Measurements from ENCODE around the gene GRIPAP1. TPM values are rescaled to one million over a fixed set of nuclear protein-coding genes. Genes with fewer than 3 reads are reported as not detected.

The GRIPAP1 gene
- total RNA-seq, 1 experiment from 2014 or later, result 46.6 TPM

DNA sequence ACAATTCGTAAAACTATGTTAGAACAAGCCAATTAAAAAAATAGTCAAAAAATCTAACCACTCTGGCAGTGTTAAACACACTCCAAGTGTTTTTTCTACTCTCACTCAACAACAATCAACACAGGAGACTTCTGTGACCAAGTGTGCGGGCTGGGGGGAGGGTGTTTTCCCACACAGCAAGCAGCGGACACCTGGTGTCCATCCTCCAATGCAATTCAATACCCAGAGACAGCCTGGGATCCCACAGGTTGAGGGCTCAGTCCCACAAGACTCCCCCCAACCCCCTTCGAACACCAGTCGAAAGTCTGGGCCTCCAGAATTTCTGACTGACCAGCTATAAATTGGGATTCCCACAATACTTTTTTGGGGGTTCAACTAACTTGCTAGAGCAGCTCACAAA is 74.9 kb downstream of the GRIPAP1 start:
- no peak for DNase-seq (ENCODE audit: low read depth)

DNA sequence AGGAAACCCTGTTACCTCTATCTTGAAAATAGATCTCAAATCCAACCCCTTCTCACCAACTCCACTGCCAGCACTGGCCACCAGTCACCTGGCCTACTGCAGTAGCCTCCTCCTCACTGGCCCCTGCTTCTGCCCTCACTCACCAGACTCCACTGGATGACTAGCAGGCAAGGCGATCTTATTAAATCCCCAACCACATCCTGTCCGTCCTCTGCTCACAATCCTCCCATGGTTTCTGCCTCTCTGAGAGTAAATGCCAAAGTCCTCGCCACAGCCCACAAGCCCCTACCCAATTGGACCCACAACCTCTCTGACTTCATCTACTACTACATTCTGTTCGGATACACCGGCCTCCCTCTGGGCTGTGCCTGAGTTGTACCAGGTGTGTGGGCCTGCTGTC is 77.8 kb downstream of the GRIPAP1 start:
- no peak for DNase-seq (ENCODE audit: low read depth)

DNA sequence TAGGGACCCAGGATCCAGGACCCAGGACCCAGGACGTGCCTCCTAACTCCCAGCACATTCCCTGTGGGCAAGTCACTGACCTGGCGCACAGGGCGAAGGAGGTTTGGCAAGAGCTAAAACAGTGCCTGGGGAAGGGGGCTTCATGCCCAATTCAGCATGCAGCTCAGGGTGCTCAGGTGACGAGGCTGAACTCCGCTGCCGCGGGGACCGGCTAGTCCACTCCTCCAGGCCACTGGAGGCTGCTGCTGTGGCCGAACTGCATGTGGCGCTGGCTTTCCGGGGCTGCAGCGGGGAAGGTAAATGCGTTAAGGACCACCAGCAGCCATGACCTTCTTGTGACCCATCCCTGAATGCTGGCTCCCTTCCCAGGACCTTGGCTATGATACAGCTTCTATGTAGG is 78.3 kb downstream of the GRIPAP1 start:
- DNase-seq (ENCODE audit: low read depth), result no peak

Other genes starting within 250 kb of the GRIPAP1 start
- gene GLOD5, start 240.5 kb downstream of the GRIPAP1 start, total RNA-seq (2014; rRNA removed; shearing (Covaris generic)), result not detected in 2 replicates
- not detected in 2 replicates for gene GATA1, start 215.7 kb downstream of the GRIPAP1 start, total RNA-seq (2014; rRNA removed; shearing (Covaris generic))
- gene HDAC6, start 200.2 kb downstream of the GRIPAP1 start, total RNA-seq (2014; rRNA removed; shearing (Covaris generic)), result 44.8 and 50.7 TPM in 2 replicates
- gene ERAS, start 175.8 kb downstream of the GRIPAP1 start, total RNA-seq (2014; rRNA removed; shearing (Covaris generic)), result not detected in 2 replicates
- gene PCSK1N, start 166.7 kb downstream of the GRIPAP1 start, total RNA-seq (2014; rRNA removed; shearing (Covaris generic)), result 4.1 and 9.0 TPM in 2 replicates
- gene TIMM17B, start 104.5 kb downstream of the GRIPAP1 start, total RNA-seq (2014; rRNA removed; shearing (Covaris generic)), result 77.6 and 90.8 TPM in 2 replicates
- 44.6 and 53.9 TPM in 2 replicates for gene PQBP1, start 104.3 kb downstream of the GRIPAP1 start, total RNA-seq (2014; rRNA removed; shearing (Covaris generic))
- gene SLC35A2, start 90.6 kb downstream of the GRIPAP1 start, total RNA-seq (2014; rRNA removed; shearing (Covaris generic)), result 70.5 and 77.8 TPM in 2 replicates
- gene PIM2, start 83.2 kb downstream of the GRIPAP1 start, total RNA-seq (2014; rRNA removed; shearing (Covaris generic)), result 14.2 and 14.3 TPM in 2 replicates
- gene OTUD5, start 44.7 kb downstream of the GRIPAP1 start, total RNA-seq (2014; rRNA removed; shearing (Covaris generic)), result 27.3 and 54.4 TPM in 2 replicates
- 0.76 and 1.7 TPM in 2 replicates for gene KCND1, start 30.4 kb downstream of the GRIPAP1 start, total RNA-seq (2014; rRNA removed; shearing (Covaris generic))
- 40.9 and 71.6 TPM in 2 replicates for gene TFE3, start 41.1 kb upstream of the GRIPAP1 start, total RNA-seq (2014; rRNA removed; shearing (Covaris generic))
- 0.07 and 1.1 TPM in 2 replicates for gene CCDC120, start 56.7 kb upstream of the GRIPAP1 start, total RNA-seq (2014; rRNA removed; shearing (Covaris generic))
- gene PRAF2, start 71.7 kb upstream of the GRIPAP1 start, total RNA-seq (2014; rRNA removed; shearing (Covaris generic)), result 25.0 and 29.3 TPM in 2 replicates
- 39.5 and 45.2 TPM in 2 replicates for gene WDR45, start 77.6 kb upstream of the GRIPAP1 start, total RNA-seq (2014; rRNA removed; shearing (Covaris generic))
- gene GPKOW, start 121.5 kb upstream of the GRIPAP1 start, total RNA-seq (2014; rRNA removed; shearing (Covaris generic)), result 35.9 and 49.1 TPM in 2 replicates
- 0.10 and 4.3 TPM in 2 replicates for gene MAGIX, start 160.5 kb upstream of the GRIPAP1 start, total RNA-seq (2014; rRNA removed; shearing (Covaris generic))
- gene PLP2, start 169.6 kb upstream of the GRIPAP1 start, total RNA-seq (2014; rRNA removed; shearing (Covaris generic)), result 147 and 217 TPM in 2 replicates
- gene PRICKLE3, start 184.1 kb upstream of the GRIPAP1 start, total RNA-seq (2014; rRNA removed; shearing (Covaris generic)), result 5.8 and 14.9 TPM in 2 replicates
- 0.25 and 0.54 TPM in 2 replicates for gene SYP, start 197.9 kb upstream of the GRIPAP1 start, total RNA-seq (2014; rRNA removed; shearing (Covaris generic))
- gene CACNA1F, start 231.1 kb upstream of the GRIPAP1 start, total RNA-seq (2014; rRNA removed; shearing (Covaris generic)), result not detected in 2 replicates
- 14.1 and 20.9 TPM in 2 replicates for gene CCDC22, start 233.2 kb upstream of the GRIPAP1 start, total RNA-seq (2014; rRNA removed; shearing (Covaris generic))